Stomach (tissue), 9 donors: ENCODE results near the gene AIF1L. TPM values are rescaled to one million over a fixed set of nuclear protein-coding genes. Genes with fewer than 3 reads are reported as not detected.

Experiments used
- DNase-seq, 2 donors: peaks; one replicate each; pipeline versions ENCODE4 v3.0.0 to v3.0.0-alpha.2; 2013 to 2019
- H3K27ac ChIP-seq, 5 donors: fragments of 200-600 bp in 4 of 5; sonication (generic) in 4 of 5; one replicate each; pipeline ENCODE4 v1.5.1; 2013 to 2019; ENCODE audit warnings: mild to moderate bottlenecking in 1 of 5, moderate library complexity in 1 of 5
- H3K27me3 ChIP-seq, 3 donors: fragments of 200-600 bp; sonication (generic); one replicate each; pipeline ENCODE4 v1.5.1; 2017 to 2019; ENCODE audit warnings: mixed run types in 1 of 3
- H3K36me3 ChIP-seq, 4 donors: fragments of 200-600 bp; sonication (generic); 1 replicate in 3 of 4; 2 replicates in 1 of 4; pipeline ENCODE4 v1.5.1; 2016 to 2019
- H3K4me1 ChIP-seq, 4 donors: fragments of 200-600 bp; sonication (generic); one replicate each; pipeline ENCODE4 v1.5.1; 2016 to 2019
- H3K4me3 ChIP-seq, 4 donors: fragments of 200-600 bp; sonication (generic) in 3 of 4; one replicate each; pipeline ENCODE4 v1.5.1; 2016 to 2019; ENCODE audit warnings: mild to moderate bottlenecking in 1 of 4
- H3K9me3 ChIP-seq, 4 donors: fragments of 200-600 bp; sonication (generic); one replicate each; pipeline ENCODE4 v1.5.1; 2016 to 2019
- EP300 ChIP-seq: sonication (generic); formaldehyde crosslinking; IDR thresholded peaks from one replicate; pipeline ENCODE4 v1.6.1; 2017; ENCODE audit warnings: antibody characterized with exemption
- POLR2A ChIP-seq, 4 donors: fragments of 450-650 bp; IDR thresholded peaks; one replicate each; pipeline ENCODE4 v1.6.1; 2016; ENCODE audit warnings: antibody characterized with exemption in 4 of 4, control low read depth in 2 of 4, mild to moderate bottlenecking in 1 of 4, moderate library complexity in 1 of 4
- POLR2AphosphoS5 ChIP-seq, 3 donors: sonication (generic); formaldehyde crosslinking; IDR thresholded peaks; one replicate each; pipeline ENCODE4 v1.6.1; 2016; ENCODE audit warnings: antibody characterized with exemption in 3 of 3
- WGBS, 5 donors: extraction: QIAGEN DNeasy Blood & Tissue Kit in 3 of 5; methylation state at CpG; one replicate each; pipeline versions ENCODE4 v1.1.5 to v1.1.7; 2013 to 2018; 5-methylcytosine and 5-hydroxymethylcytosine counted together
- intact Hi-C: fragments of 100-400 bp; cut with DNase I; formaldehyde crosslinking; loops from one replicate; pipeline ENCODE4 v1.15.1; 2023; ENCODE audit warnings: low total_unique reads
- polyA plus RNA-seq, 3 donors: library from polyadenylated mRNA; stranded (reverse); fragments of 200-250 nt; gene quantifications; one replicate each; pipeline ENCODE4 v1.2.3, GENCODE V29; 2013
- total RNA-seq, 5 donors: library from RNA; depleted of rRNA; stranded (reverse); fragments of >200 nt; gene quantifications; one replicate each; pipeline versions ENCODE4 v1.1.0 to v1.2.3, GENCODE V29; 2014 to 2016
- TF ChIP-seq, protein P1 (sequence below), 7 experiments: fragments of 450-650 bp in 4 of 7; fragments of 200-600 bp in 3 of 7; sonication (generic) in 3 of 7; IDR thresholded peaks; one replicate each; pipeline ENCODE4 v1.5.1; 2016 to 2019; ENCODE audit warnings: antibody characterized with exemption in 7 of 7, control low read depth in 2 of 7, mild to moderate bottlenecking in 1 of 7
- donor health status: healthy with polysubstance abuse.
- donor health status: Bipolar disorder and iron deficiency.
- donor health status: healthy.

The AIF1L gene
- total and polyA plus RNA-seq, 8 donors, result 1.2 to 18.4 (median 9.0) TPM; not detected in 2

- H3K9me3 ChIP-seq, result no peaks in the 10 kb centered on the region
Observed at GRCh38 chr9:131072107-131072870, 24.0 kb upstream of the AIF1L start.

DNA sequence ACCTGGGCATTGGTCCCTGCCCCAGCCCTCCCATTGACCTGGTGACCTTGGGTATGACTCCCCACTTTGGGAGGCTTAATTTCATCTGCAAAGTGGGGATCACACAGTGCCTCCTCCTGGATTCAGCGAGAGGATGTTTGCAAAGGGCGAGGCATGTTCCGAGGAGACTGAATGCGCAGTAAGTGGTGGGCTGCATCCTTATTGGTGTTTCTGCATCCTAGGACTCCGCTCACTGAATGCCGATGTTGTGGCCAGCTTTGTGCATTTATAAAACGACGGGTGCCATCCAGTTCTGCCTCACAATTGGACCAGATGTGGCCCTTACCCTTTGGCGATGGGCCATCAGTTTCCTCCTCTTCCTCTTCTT is 23.5 kb upstream of the AIF1L start:
- 75 to 83% (median 80%) methylated on average over 6 to 9 of the region's 9 CpGs for WGBS, 5 donors
- TF ChIP-seq, protein P1, sequence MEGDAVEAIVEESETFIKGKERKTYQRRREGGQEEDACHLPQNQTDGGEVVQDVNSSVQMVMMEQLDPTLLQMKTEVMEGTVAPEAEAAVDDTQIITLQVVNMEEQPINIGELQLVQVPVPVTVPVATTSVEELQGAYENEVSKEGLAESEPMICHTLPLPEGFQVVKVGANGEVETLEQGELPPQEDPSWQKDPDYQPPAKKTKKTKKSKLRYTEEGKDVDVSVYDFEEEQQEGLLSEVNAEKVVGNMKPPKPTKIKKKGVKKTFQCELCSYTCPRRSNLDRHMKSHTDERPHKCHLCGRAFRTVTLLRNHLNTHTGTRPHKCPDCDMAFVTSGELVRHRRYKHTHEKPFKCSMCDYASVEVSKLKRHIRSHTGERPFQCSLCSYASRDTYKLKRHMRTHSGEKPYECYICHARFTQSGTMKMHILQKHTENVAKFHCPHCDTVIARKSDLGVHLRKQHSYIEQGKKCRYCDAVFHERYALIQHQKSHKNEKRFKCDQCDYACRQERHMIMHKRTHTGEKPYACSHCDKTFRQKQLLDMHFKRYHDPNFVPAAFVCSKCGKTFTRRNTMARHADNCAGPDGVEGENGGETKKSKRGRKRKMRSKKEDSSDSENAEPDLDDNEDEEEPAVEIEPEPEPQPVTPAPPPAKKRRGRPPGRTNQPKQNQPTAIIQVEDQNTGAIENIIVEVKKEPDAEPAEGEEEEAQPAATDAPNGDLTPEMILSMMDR (IDR thresholded peaks at IDR 0.05), result no peak
- TF ChIP-seq EP300, result no peak
- TF ChIP-seq POLR2A (IDR thresholded peaks at IDR 0.05), result no peak
- no peak for TF ChIP-seq POLR2AphosphoS5 (IDR thresholded peaks at IDR 0.05)

More at GRCh38 chr9:131072107-131072870, 24.0 kb upstream of the AIF1L start:
- DNase-seq, result no peak
- Histone ChIP-seq H3K36me3 (no peaks in the 10 kb centered on the region), H3K27me3 (peaks cover 0 to 34% (median 0%) of the 10 kb centered on the region in 3 donors), H3K27ac (no peak overlapping the region), H3K4me1 (no peaks in the 10 kb centered on the region), H3K4me3 (no peak overlapping the region)
- TF ChIP-seq POLR2A (IDR thresholded peaks at IDR 0.05) (no peak), EP300 (no peak), POLR2AphosphoS5 (IDR thresholded peaks at IDR 0.05) (no peak)
- TF ChIP-seq, protein P1 (IDR thresholded peaks at IDR 0.05), result no peak
- intact Hi-C loops, result no loop called here
- 78 to 88% (median 83%) methylated on average over 9 to 16 of the region's 16 CpGs for WGBS, 5 donors

DNA sequence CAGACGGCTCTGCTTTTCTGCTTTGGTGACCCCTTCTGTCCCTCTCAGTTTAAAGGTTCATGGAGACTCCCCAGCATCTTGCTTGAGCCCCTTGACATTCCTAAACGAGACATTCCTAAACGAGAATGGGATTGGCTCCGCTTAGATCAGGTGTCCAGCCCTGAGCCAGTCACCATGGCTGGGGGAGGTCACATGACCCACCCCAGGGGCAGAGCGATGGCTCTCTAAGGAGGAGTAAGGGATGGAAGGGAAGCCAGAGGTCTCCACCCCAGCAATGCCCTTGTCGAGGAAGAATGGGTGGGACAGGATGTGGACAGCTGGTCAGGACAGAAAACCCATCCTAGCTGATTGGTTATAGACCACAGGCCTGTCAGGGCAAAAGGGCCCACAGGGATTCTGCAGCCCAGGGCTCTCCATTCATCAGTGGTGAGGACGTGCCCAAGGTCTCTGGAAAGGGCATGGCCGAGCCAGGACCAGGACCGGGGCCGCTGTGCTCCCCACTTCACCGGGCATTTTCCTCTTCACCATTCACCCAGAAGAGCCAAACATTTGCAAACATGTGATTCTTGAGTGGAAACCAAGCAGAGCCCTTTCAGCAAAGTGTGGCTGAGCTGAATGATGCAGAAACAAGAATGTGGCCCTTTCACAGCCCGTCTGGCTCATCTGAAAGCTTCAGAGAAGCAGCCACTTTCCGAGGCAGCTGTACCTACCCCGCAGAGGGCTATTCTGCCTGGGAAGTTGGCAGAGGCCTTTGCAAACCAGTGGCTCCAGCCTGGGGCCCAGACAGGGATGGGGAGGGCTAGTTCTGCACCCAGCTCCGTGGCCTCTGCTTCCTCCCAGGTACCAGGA is 19.8 kb upstream of the AIF1L start:
- TF ChIP-seq, protein P1 (IDR thresholded peaks at IDR 0.05), result no peak
- no peak for TF ChIP-seq EP300
- no peak for TF ChIP-seq POLR2AphosphoS5 (IDR thresholded peaks at IDR 0.05)
- no peak for TF ChIP-seq POLR2A (IDR thresholded peaks at IDR 0.05)
- 71 to 77% (median 77%) methylated on average over 11 to 15 of the region's 15 CpGs for WGBS, 5 donors
- intact Hi-C loops, result no loop called here
- Histone ChIP-seq H3K4me3 (no peak overlapping the region), H3K27me3 (peaks cover 0 to under 1% (median 0%) of the 10 kb centered on the region in 3 donors), H3K36me3 (no peaks in the 10 kb centered on the region), H3K27ac (no peak overlapping the region), H3K4me1 (no peaks in the 10 kb centered on the region), H3K9me3 (no peaks in the 10 kb centered on the region)
- DNase-seq, result no peak

More for the DNA sequence above, 23.5 kb upstream of the AIF1L start:
- peaks cover 0 to 28% (median 0%) of the 10 kb centered on the region in 3 donors for H3K27me3 ChIP-seq
- intact Hi-C loops, result no loop called here
- DNase-seq, result no peak
- no peaks in the 10 kb centered on the region for H3K4me1 ChIP-seq
- H3K36me3 ChIP-seq, result no peaks in the 10 kb centered on the region
- H3K9me3 ChIP-seq, result no peaks in the 10 kb centered on the region
- no peak overlapping the region for H3K4me3 ChIP-seq
- H3K27ac ChIP-seq, result no peak overlapping the region
